Measurements from ENCODE around the gene OXTR. TPM values are rescaled to one million over a fixed set of nuclear protein-coding genes. Genes with fewer than 3 reads are reported as not detected.
A peak's percentile ranks its signal among the peaks of the same experiment; 100 is the strongest.
"Not testable (repeated sequence)": the region's sequence is repeated elsewhere in the genome, so short reads cannot be mapped to it uniquely, and the experiment has no call there.

The OXTR gene
- total RNA-seq, 1 experiment from 2014 or later, result 4.1 TPM

GRCh38 chr3:8724108-8724752, 45.2 kb downstream of the OXTR start:
- H3K27ac ChIP-seq (ENCODE audit: low read length), result no peak overlapping the region
- DNase-seq, result no peak
- H3K79me2 ChIP-seq (ENCODE audit: low read length), result no peaks in the 10 kb centered on the region
- H3K4me1 ChIP-seq (ENCODE audit: low read length), result no peaks in the 10 kb centered on the region
- no peaks in the 10 kb centered on the region for H3K9me3 ChIP-seq (ENCODE audit: low read length)
- H3K9me2 ChIP-seq (replicated peaks; ENCODE audit: insufficient read depth, low read length), result no peaks in the 10 kb centered on the region
- no peak overlapping the region for H2AFZ ChIP-seq (ENCODE audit: low read length)
- no peaks in the 10 kb centered on the region for H4K20me1 ChIP-seq (ENCODE audit: insufficient read depth, low read depth, low read length)
- H3K27me3 ChIP-seq (ENCODE audit: low read length), result no peaks in the 10 kb centered on the region
- H3K4me2 ChIP-seq (ENCODE audit: low read depth, low read length, poor library complexity, severe bottlenecking), result no peak overlapping the region
- H3K9ac ChIP-seq (ENCODE audit: low read length), result no peak overlapping the region
- H3K36me3 ChIP-seq (ENCODE audit: insufficient read depth, low read length), result no peaks in the 10 kb centered on the region
- H3K4me3 ChIP-seq (ENCODE audit: low read length), result no peak overlapping the region

- no peaks in the 10 kb centered on the region for H3K9me2 ChIP-seq (replicated peaks; ENCODE audit: insufficient read depth, low read length)
- no peak overlapping the region for H3K4me2 ChIP-seq (ENCODE audit: low read depth, low read length, poor library complexity, severe bottlenecking)
- no peaks in the 10 kb centered on the region for H3K36me3 ChIP-seq (ENCODE audit: insufficient read depth, low read length)
- H3K27ac ChIP-seq (ENCODE audit: low read length), result no peak overlapping the region
- no peaks in the 10 kb centered on the region for H3K27me3 ChIP-seq (ENCODE audit: low read length)
- H3K79me2 ChIP-seq (ENCODE audit: low read length), result no peaks in the 10 kb centered on the region
- H3K4me3 ChIP-seq (ENCODE audit: low read length), result no peak overlapping the region
- no peaks in the 10 kb centered on the region for H3K4me1 ChIP-seq (ENCODE audit: low read length)
- H3K9me3 ChIP-seq (ENCODE audit: low read length), result no peaks in the 10 kb centered on the region
- no peak overlapping the region for H3K9ac ChIP-seq (ENCODE audit: low read length)
- H2AFZ ChIP-seq (ENCODE audit: low read length), result no peak overlapping the region
- no peak for DNase-seq
- no peaks in the 10 kb centered on the region for H4K20me1 ChIP-seq (ENCODE audit: insufficient read depth, low read depth, low read length)
Observed at GRCh38 chr3:8723612-8724011, 45.8 kb downstream of the OXTR start.

- H3K79me2 ChIP-seq (ENCODE audit: low read length), result no peaks in the 10 kb centered on the region
- no peaks in the 10 kb centered on the region for H3K27me3 ChIP-seq (ENCODE audit: low read length)
- H3K36me3 ChIP-seq (ENCODE audit: insufficient read depth, low read length), result no peaks in the 10 kb centered on the region
- H3K4me3 ChIP-seq (ENCODE audit: low read length), result no peak overlapping the region
- no peak overlapping the region for H3K4me2 ChIP-seq (ENCODE audit: low read depth, low read length, poor library complexity, severe bottlenecking)
- no peaks in the 10 kb centered on the region for H3K4me1 ChIP-seq (ENCODE audit: low read length)
- no peaks in the 10 kb centered on the region for H3K9me2 ChIP-seq (replicated peaks; ENCODE audit: insufficient read depth, low read length)
- H3K27ac ChIP-seq (ENCODE audit: low read length), result no peak overlapping the region
- H3K9ac ChIP-seq (ENCODE audit: low read length), result no peak overlapping the region
- no peak overlapping the region for H2AFZ ChIP-seq (ENCODE audit: low read length)
- H4K20me1 ChIP-seq (ENCODE audit: insufficient read depth, low read depth, low read length), result no peaks in the 10 kb centered on the region
- no peak for DNase-seq
- no peaks in the 10 kb centered on the region for H3K9me3 ChIP-seq (ENCODE audit: low read length)
Observed at GRCh38 chr3:8722808-8723207, 46.6 kb downstream of the OXTR start.

- not testable (repeated sequence) for H3K4me2 ChIP-seq (ENCODE audit: low read depth, low read length, poor library complexity, severe bottlenecking); H3K27ac ChIP-seq (ENCODE audit: low read length); H4K20me1 ChIP-seq (ENCODE audit: insufficient read depth, low read depth, low read length); H3K36me3 ChIP-seq (ENCODE audit: insufficient read depth, low read length); DNase-seq; H3K9me3 ChIP-seq (ENCODE audit: low read length); H2AFZ ChIP-seq (ENCODE audit: low read length); H3K79me2 ChIP-seq (ENCODE audit: low read length); H3K9me2 ChIP-seq (replicated peaks; ENCODE audit: insufficient read depth, low read length); H3K4me3 ChIP-seq (ENCODE audit: low read length); H3K27me3 ChIP-seq (ENCODE audit: low read length); H3K9ac ChIP-seq (ENCODE audit: low read length)
- H3K4me1 ChIP-seq (ENCODE audit: low read length), result peaks cover 12% of the 10 kb centered on the region
Observed at GRCh38 chr3:8715757-8716156, 53.7 kb downstream of the OXTR start.

GRCh38 chr3:8713901-8714759, 55.3 kb downstream of the OXTR start:
- Histone ChIP-seq H3K4me1 (ENCODE audit: low read length) (peaks cover 12% of the 10 kb centered on the region), H3K27ac (ENCODE audit: low read length) (no peak overlapping the region), H3K79me2 (ENCODE audit: low read length) (no peaks in the 10 kb centered on the region), H3K9me2 (replicated peaks; ENCODE audit: insufficient read depth, low read length) (no peaks in the 10 kb centered on the region), H3K27me3 (ENCODE audit: low read length) (no peaks in the 10 kb centered on the region), H3K9ac (ENCODE audit: low read length) (no peak overlapping the region), H2AFZ (ENCODE audit: low read length) (no peak overlapping the region), H3K4me2 (ENCODE audit: low read depth, low read length, poor library complexity, severe bottlenecking) (no peak overlapping the region), H3K36me3 (ENCODE audit: insufficient read depth, low read length) (no peaks in the 10 kb centered on the region), H4K20me1 (ENCODE audit: insufficient read depth, low read depth, low read length) (0 out of 2 replicates have a peak, but pooled peaks cover 6% of the 10 kb centered on the region), H3K4me3 (ENCODE audit: low read length) (no peak overlapping the region), H3K9me3 (ENCODE audit: low read length) (no peaks in the 10 kb centered on the region)
- DNase-seq, result peak; percentile 68

GRCh38 chr3:8712908-8713255, 56.5 kb downstream of the OXTR start:
- no peak overlapping the region for H3K9ac ChIP-seq (ENCODE audit: low read length)
- no peak overlapping the region for H2AFZ ChIP-seq (ENCODE audit: low read length)
- no peaks in the 10 kb centered on the region for H3K27me3 ChIP-seq (ENCODE audit: low read length)
- no peak overlapping the region for H3K4me3 ChIP-seq (ENCODE audit: low read length)
- H3K36me3 ChIP-seq (ENCODE audit: insufficient read depth, low read length), result no peaks in the 10 kb centered on the region
- DNase-seq, result peak; percentile 49
- no peak overlapping the region for H3K4me2 ChIP-seq (ENCODE audit: low read depth, low read length, poor library complexity, severe bottlenecking)
- peaks cover 12% of the 10 kb centered on the region for H3K4me1 ChIP-seq (ENCODE audit: low read length)
- H3K9me3 ChIP-seq (ENCODE audit: low read length), result no peaks in the 10 kb centered on the region
- H3K27ac ChIP-seq (ENCODE audit: low read length), result no peak overlapping the region
- H3K79me2 ChIP-seq (ENCODE audit: low read length), result no peaks in the 10 kb centered on the region
- 0 out of 2 replicates have a peak, but pooled peaks cover 6% of the 10 kb centered on the region for H4K20me1 ChIP-seq (ENCODE audit: insufficient read depth, low read depth, low read length)
- H3K9me2 ChIP-seq (replicated peaks; ENCODE audit: insufficient read depth, low read length), result no peaks in the 10 kb centered on the region

- no peaks in the 10 kb centered on the region for H3K9me2 ChIP-seq (replicated peaks; ENCODE audit: insufficient read depth, low read length)
- no peaks in the 10 kb centered on the region for H3K27me3 ChIP-seq (ENCODE audit: low read length)
- H4K20me1 ChIP-seq (ENCODE audit: insufficient read depth, low read depth, low read length), result 0 out of 2 replicates have a peak, but pooled peaks cover 6% of the 10 kb centered on the region
- peak; percentile 23 for DNase-seq
- H3K4me2 ChIP-seq (ENCODE audit: low read depth, low read length, poor library complexity, severe bottlenecking), result no peak overlapping the region
- H2AFZ ChIP-seq (ENCODE audit: low read length), result no peak overlapping the region
- no peaks in the 10 kb centered on the region for H3K9me3 ChIP-seq (ENCODE audit: low read length)
- H3K4me3 ChIP-seq (ENCODE audit: low read length), result no peak overlapping the region
- H3K27ac ChIP-seq (ENCODE audit: low read length), result no peak overlapping the region
- H3K36me3 ChIP-seq (ENCODE audit: insufficient read depth, low read length), result no peaks in the 10 kb centered on the region
- peaks cover 12% of the 10 kb centered on the region for H3K4me1 ChIP-seq (ENCODE audit: low read length)
- no peak overlapping the region for H3K9ac ChIP-seq (ENCODE audit: low read length)
- H3K79me2 ChIP-seq (ENCODE audit: low read length), result no peaks in the 10 kb centered on the region
Observed at GRCh38 chr3:8712045-8712907, 57.1 kb downstream of the OXTR start.

Data from Karpas-422 (cell line).